ENCODE data around the gene NCOA5.

DNA sequence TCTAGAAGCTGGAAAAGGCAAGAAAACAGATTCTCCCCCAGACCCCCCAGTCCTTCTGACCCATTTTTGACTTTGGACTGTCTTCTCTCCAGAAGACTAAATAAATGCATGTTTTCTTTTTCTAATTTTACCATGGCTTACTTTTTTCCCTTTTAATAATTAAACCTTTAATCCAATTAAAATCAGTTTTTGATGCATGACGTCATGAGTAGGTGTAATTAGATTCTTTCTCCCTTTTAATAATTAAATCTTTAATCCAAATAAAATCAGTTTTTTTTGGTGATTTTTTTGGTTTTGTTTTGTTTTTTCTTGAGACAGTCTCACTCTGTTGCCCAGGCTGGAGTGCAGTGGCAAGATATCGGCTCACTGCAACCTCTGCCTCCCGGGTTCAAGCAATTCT lies 13.2 kb upstream of the NCOA5 start:
- TF ChIP-seq CTCF (IDR thresholded peaks at IDR 0.05) = no peak
- no peak for TF ChIP-seq POLR2A (IDR thresholded peaks at IDR 0.05)
